PC-3 (cell line): Measurements from ENCODE around the gene CTNNA2. TPM values are rescaled to one million over a fixed set of nuclear protein-coding genes. Genes with fewer than 3 reads are reported as not detected.

ENCODE experiments used
- ATAC-seq: fragments of 200-7000 bp; cut with Tn5 transposase; 2 replicates; pipeline ENCODE4 v1.9.1; 2020; ENCODE audit warnings: mild to moderate bottlenecking, moderate library complexity
- BruUV-seq: library from RNA; stranded (reverse); fragments of 400-500 nt; replicated peaks from 2 replicates; lab custom pipeline; 2021; lab: Mats Ljungman, UMichigan
- CTCF ChIA-PET: fragments of 300-600 bp; sonication (Branson Sonifier 250); formaldehyde crosslinking; loops from one replicate; lab custom pipeline; 2022; ENCODE audit warnings: antibody characterized with exemption; lab: Charles Lee
- POLR2A ChIA-PET: fragments of 300-600 bp; sonication (Branson Sonifier 250); formaldehyde crosslinking; loops from one replicate; lab custom pipeline; 2022; ENCODE audit warnings: antibody characterized with exemption; ENCODE audit not compliant: unreplicated experiment; lab: Charles Lee
- DNase-seq: peaks from one replicate; pipeline ENCODE4 v3.0.0-alpha.2; 2015
- H2AFZ ChIP-seq: fragments of 300-600 bp; sonication (generic); 2 replicates; pipeline ENCODE4 v1.6.0; 2016; ENCODE audit warnings: antibody characterized with exemption, low read length
- H3F3A ChIP-seq: fragments of 300-600 bp; sonication (generic); one replicate; pipeline ENCODE4 v1.6.0; 2017; ENCODE audit warnings: antibody characterized with exemption, low read length, control low read depth, mild to moderate bottlenecking; ENCODE audit not compliant: unreplicated experiment
- H3K27ac ChIP-seq: fragments of 300-600 bp; sonication (generic); 2 replicates; pipeline ENCODE4 v1.5.1; 2016; ENCODE audit warnings: mild to moderate bottlenecking, low read length
- H3K27me3 ChIP-seq: fragments of 300-600 bp; sonication (generic); 2 replicates; pipeline ENCODE4 v1.6.1; 2016; ENCODE audit warnings: low read length, mixed read lengths
- H3K36me3 ChIP-seq: fragments of 300-600 bp; sonication (generic); 2 replicates; pipeline ENCODE4 v1.6.1; 2016; ENCODE audit warnings: low read depth, mixed run types, low read length, mixed read lengths
- H3K4me1 ChIP-seq: fragments of 300-600 bp; sonication (generic); 2 replicates; pipeline ENCODE4 v1.5.1; 2016; ENCODE audit warnings: low read length; ENCODE audit not compliant: insufficient read depth
- H3K4me2 ChIP-seq: fragments of 300-600 bp; sonication (generic); 2 replicates; pipeline ENCODE4 v1.6.0; 2016; ENCODE audit warnings: low read length
- H3K4me3 ChIP-seq: fragments of 300-600 bp; sonication (generic); 2 replicates; pipeline ENCODE4 v1.5.1; 2016; ENCODE audit warnings: mild to moderate bottlenecking, low read length, mixed read lengths
- H3K79me2 ChIP-seq: fragments of 300-600 bp; sonication (generic); 2 replicates; pipeline ENCODE4 v1.6.1; 2017; ENCODE audit warnings: low read length, mixed read lengths
- H3K9ac ChIP-seq: fragments of 300-600 bp; sonication (generic); 2 replicates; pipeline ENCODE4 v1.6.0; 2016; ENCODE audit warnings: mild to moderate bottlenecking, low read length
- H3K9me2 ChIP-seq: fragments of 300-600 bp; sonication (generic); replicated peaks from 2 replicates; pipeline ENCODE4 v1.6.1; 2016; ENCODE audit warnings: mixed run types, low read length, mixed read lengths
- H3K9me3 ChIP-seq: fragments of 300-600 bp; sonication (generic); 2 replicates; pipeline ENCODE4 v1.6.1; 2016; ENCODE audit warnings: low read length, mixed read lengths
- H4K20me1 ChIP-seq: fragments of 300-600 bp; sonication (generic); 2 replicates; pipeline ENCODE4 v1.6.1; 2016; ENCODE audit warnings: low read length, mixed read lengths
- EZH2 ChIP-seq: fragments of 300-600 bp; sonication (generic); IDR thresholded peaks from one replicate; pipeline ENCODE4 v1.6.1; 2017; ENCODE audit warnings: antibody characterized with exemption, mild to moderate bottlenecking, low read length; ENCODE audit not compliant: unreplicated experiment
- EZH2phosphoT487 ChIP-seq: fragments of 300-600 bp; sonication (generic); IDR thresholded peaks from 2 replicates; pipeline ENCODE4 v1.6.1; 2018; ENCODE audit warnings: mild to moderate bottlenecking, antibody characterized with exemption, low read length, borderline replicate concordance
- intact Hi-C: fragments of 100-400 bp; cut with micrococcal nuclease; formaldehyde crosslinking; loops from 2 replicates; pipeline ENCODE4 v1.9.0; 2023
- total RNA-seq: library from RNA; depleted of rRNA; stranded (reverse); fragments of >200 nt; gene quantifications from 2 replicates; pipeline ENCODE4 v1.2.3, GENCODE V29; 2014
- TF ChIP-seq, protein P1 (sequence below): fragments of 300-600 bp; sonication (generic); conservative IDR thresholded peaks from 2 replicates; pipeline ENCODE4 v1.5.1; 2017; ENCODE audit warnings: antibody characterized with exemption, low read depth, mild to moderate bottlenecking, low read length

The CTNNA2 gene
- total RNA-seq, 1 experiment from 2014 or later, result not detected

DNA sequence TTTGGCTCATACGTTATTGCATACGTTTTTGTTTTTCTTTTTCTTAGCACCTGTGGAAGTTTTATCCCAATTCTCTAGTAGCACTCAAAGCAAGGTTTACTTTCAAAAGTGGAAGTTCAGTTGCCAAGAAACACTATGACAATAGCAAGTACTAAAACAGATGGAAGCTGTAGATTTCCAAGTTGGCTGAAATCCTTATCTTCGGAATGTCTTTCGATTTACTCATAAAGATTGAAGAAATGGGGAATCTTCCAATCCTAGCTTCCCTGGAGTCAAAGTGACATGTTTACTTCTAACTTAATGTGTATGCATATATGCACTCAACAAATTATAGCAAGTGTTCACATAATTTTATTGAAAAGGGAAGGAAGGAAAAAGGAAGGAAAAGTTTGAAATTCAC is 307.4 kb downstream of the CTNNA2 start:
- POLR2A ChIA-PET, result no interaction called here
- no peaks in the 10 kb centered on the region for H3K9me2 ChIP-seq
- H3K9ac ChIP-seq, result no peak overlapping the region
- H3K4me1 ChIP-seq, result no peaks in the 10 kb centered on the region
- no peaks in the 10 kb centered on the region for H3K36me3 ChIP-seq
- no peak overlapping the region for H3K4me3 ChIP-seq
- no TSS peak for BruUV-seq
- no peak overlapping the region for H3K4me2 ChIP-seq
- no peaks in the 10 kb centered on the region; the same call in 1 of the 2 replicates for H3K9me3 ChIP-seq
- TF ChIP-seq EZH2phosphoT487 (no peak), EZH2 (no peak)
- TF ChIP-seq, protein P1, sequence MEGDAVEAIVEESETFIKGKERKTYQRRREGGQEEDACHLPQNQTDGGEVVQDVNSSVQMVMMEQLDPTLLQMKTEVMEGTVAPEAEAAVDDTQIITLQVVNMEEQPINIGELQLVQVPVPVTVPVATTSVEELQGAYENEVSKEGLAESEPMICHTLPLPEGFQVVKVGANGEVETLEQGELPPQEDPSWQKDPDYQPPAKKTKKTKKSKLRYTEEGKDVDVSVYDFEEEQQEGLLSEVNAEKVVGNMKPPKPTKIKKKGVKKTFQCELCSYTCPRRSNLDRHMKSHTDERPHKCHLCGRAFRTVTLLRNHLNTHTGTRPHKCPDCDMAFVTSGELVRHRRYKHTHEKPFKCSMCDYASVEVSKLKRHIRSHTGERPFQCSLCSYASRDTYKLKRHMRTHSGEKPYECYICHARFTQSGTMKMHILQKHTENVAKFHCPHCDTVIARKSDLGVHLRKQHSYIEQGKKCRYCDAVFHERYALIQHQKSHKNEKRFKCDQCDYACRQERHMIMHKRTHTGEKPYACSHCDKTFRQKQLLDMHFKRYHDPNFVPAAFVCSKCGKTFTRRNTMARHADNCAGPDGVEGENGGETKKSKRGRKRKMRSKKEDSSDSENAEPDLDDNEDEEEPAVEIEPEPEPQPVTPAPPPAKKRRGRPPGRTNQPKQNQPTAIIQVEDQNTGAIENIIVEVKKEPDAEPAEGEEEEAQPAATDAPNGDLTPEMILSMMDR, result no peak
- no peak overlapping the region for H2AFZ ChIP-seq
- DNase-seq, result no peak
- intact Hi-C loops, result no loop called here
- ATAC-seq, result no peak
- H3K27ac ChIP-seq, result no peak overlapping the region
- H3F3A ChIP-seq, result no peaks in the 10 kb centered on the region
- no peaks in the 10 kb centered on the region for H3K27me3 ChIP-seq
- no peaks in the 10 kb centered on the region for H3K79me2 ChIP-seq
- CTCF ChIA-PET, result no interaction called here
- H4K20me1 ChIP-seq, result no peaks in the 10 kb centered on the region

GRCh38 chr2:79822136-79822535 is 309.3 kb downstream of the CTNNA2 start:
- intact Hi-C loops, result no loop called here

DNA sequence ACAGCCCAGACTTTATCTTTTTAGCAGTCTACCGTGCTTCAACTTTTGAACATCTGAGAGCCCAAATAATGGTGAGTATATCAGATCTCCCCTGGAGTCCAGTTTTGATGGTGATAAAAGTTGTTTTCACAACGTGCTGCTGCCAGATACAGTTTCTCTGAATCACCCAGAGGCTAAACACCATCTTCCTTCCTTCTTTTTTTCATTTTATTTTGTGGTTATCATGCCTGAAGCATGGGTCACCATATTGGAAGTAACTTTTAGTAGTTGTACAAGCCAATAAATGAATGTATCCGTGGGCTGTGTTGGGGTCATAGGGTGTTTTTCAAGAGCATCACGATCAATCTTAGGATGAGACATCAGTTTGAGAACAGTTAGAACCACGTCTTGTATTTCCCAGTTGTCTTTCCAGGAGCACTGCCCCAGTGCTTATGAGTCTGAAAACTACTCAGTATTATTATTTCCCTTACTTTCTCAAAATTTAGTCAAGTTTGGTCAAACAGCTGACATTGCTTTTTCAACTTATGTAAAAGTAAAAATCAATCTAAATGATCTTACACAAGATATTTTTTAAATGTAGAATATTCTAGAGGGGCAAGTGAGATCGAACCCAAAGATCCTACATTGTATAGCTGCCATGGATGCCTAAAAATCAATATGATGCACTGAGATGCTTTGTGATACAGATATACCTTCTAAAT is 311.4 kb downstream of the CTNNA2 start:
- intact Hi-C loops, result no loop called here
- no peaks in the 10 kb centered on the region for H3K4me1 ChIP-seq
- no peaks in the 10 kb centered on the region; the same call in 1 of the 2 replicates for H3K9me3 ChIP-seq
- H3K4me2 ChIP-seq, result no peak overlapping the region
- H2AFZ ChIP-seq, result no peak overlapping the region
- CTCF ChIA-PET, result no interaction called here
- no peaks in the 10 kb centered on the region for H3F3A ChIP-seq
- no peaks in the 10 kb centered on the region for H3K79me2 ChIP-seq
- DNase-seq, result no peak
- no peak for ATAC-seq
- no peaks in the 10 kb centered on the region for H3K36me3 ChIP-seq
- H4K20me1 ChIP-seq, result no peaks in the 10 kb centered on the region
- H3K27me3 ChIP-seq, result no peaks in the 10 kb centered on the region
- H3K9ac ChIP-seq, result no peak overlapping the region
- no TSS peak for BruUV-seq
- H3K9me2 ChIP-seq, result no peaks in the 10 kb centered on the region
- TF ChIP-seq, protein P1, result no peak
- TF ChIP-seq EZH2 (no peak), EZH2phosphoT487 (no peak)
- H3K4me3 ChIP-seq, result no peak overlapping the region
- POLR2A ChIA-PET, result no interaction called here
- H3K27ac ChIP-seq, result no peak overlapping the region

More at GRCh38 chr2:79822136-79822535, 309.3 kb downstream of the CTNNA2 start:
- Histone ChIP-seq H3K79me2 (no peaks in the 10 kb centered on the region), H4K20me1 (no peaks in the 10 kb centered on the region), H3F3A (no peaks in the 10 kb centered on the region), H3K36me3 (no peaks in the 10 kb centered on the region), H3K27me3 (no peaks in the 10 kb centered on the region), H3K9me3 (no peaks in the 10 kb centered on the region; the same call in 1 of the 2 replicates), H3K4me1 (no peaks in the 10 kb centered on the region), H3K9ac (no peak overlapping the region), H3K27ac (no peak overlapping the region), H3K4me2 (no peak overlapping the region), H2AFZ (no peak overlapping the region), H3K4me3 (no peak overlapping the region), H3K9me2 (no peaks in the 10 kb centered on the region)
- no TSS peak for BruUV-seq
- DNase-seq (no peak), ATAC-seq (no peak)
- CTCF ChIA-PET, result no interaction called here
- POLR2A ChIA-PET, result no interaction called here
- TF ChIP-seq EZH2 (no peak), EZH2phosphoT487 (no peak)
- TF ChIP-seq, protein P1, result no peak
